Stimulated activated CD4-positive, alpha-beta T cell treated with anti-CD3 and anti-CD28 coated beads, Interleukin-4, amount 100 ng/mL, for 24 hours (primary cell): Measurements from ENCODE around the gene CCDC61.

ENCODE experiments used
- DNase-seq: peaks from one replicate; pipeline ENCODE4 v3.0.0-alpha.2; 2020

Gene CCDC61

GRCh38 chr19:46042252-46042883, 47.1 kb downstream of the CCDC61 start:
- DNase-seq = no peak

- no peak for DNase-seq
Observed at GRCh38 chr19:46043519-46043918, 48.3 kb downstream of the CCDC61 start.

GRCh38 chr19:46049597-46049996, 54.3 kb downstream of the CCDC61 start:
- DNase-seq = no peak

DNA sequence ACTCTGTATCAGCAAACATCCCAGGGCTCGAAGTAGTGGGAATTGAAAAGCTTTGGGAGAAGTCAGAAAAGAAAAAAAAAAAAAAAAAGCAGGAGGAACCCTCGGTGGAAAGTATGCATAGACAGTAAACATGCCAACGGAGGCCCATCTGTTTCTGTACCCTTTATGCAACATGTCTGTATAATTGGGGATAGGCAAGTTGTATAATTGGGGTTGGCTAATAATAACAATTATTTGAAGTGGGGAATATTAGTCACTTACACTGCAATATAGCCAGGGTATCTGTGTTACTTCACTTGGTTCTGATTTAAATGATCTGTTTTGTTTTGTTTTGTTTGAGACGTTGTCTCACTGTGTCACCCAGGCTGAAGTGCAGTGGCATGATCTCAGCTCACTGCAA, 57.6 kb downstream of the CCDC61 start:
- DNase-seq = no peak

GRCh38 chr19:46056536-46056935, 61.3 kb downstream of the CCDC61 start:
- DNase-seq = no peak

GRCh38 chr19:46058778-46059177, 63.5 kb downstream of the CCDC61 start:
- DNase-seq = no peak

DNA sequence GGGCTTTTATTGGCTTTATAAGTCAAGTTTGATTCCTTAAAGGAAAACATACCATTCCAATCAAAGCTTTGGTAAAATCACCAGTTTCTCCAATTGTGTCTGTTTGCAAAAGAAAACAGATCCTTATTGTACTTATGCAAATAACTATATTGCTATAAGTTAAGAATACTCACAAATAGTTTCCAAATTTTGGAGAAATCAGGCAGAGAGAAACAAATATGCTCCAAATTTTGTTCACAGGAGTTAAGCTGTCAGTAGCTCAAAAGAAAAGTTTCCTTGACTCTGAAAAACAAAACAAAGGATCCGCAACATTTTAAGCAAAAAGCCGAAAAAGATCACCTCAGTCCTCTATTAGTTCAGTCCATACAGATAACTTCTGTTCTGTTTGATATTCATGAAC, 64.7 kb downstream of the CCDC61 start:
- no peak for DNase-seq

- DNase-seq = no peak
Observed at GRCh38 chr19:46063201-46063600, 67.9 kb downstream of the CCDC61 start.

DNA sequence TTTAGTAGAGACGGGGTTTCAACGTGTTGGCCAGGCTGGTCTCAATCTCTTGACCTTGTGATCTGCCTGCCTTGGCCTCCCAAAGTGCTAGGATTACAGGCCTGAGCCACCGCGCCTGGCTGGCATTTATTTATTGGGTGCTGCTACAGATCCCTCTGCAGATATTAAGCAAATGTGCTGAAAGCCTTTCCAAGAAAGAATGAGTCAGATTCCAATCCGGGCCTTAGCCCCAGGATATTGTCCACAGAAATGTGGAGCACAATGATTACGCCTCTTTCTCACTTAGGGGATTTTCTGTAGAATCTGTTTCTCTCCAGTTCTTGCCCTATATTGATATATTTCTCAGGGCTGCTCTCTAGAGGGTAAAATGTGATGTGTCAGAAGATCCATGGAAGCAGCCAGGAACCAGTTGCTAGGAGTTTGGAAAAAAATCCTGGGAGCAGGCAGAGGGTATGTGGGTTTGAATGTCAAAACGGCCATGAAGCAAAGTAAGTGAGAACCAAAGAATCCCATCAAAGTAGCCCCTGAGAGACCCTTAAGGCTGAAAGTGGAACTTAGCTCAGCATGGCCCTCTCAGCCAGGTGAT, 70.3 kb downstream of the CCDC61 start:
- DNase-seq = no peak

GRCh38 chr19:46066471-46066870, 71.2 kb downstream of the CCDC61 start:
- DNase-seq = no peak

DNA sequence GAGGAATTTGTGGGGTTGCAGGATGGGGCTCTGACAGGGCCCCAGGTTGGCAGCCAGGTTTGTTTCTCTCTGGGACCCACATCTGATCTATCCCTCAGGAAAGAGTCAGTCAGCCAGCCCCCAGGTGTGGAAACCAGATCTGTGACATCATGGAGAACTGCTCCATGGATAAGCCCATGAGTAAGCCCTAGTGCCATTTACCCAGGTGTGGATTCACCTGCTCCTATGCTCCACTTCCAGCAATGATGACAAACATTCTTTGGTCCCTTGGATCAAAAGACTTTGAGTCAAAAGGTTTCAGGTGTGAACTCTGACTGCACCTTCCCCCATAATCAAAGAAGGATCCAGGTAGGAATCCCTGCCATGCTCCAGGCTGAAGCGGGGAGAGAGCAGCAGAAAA, 72.4 kb downstream of the CCDC61 start:
- no peak for DNase-seq
